Activated T-cell treated with anti-CD3 and anti-CD28 coated beads for 24 hours (primary cell): ENCODE results near the gene CLEC16A.
A peak's percentile ranks its signal among the peaks of the same experiment; 100 is the strongest.

ENCODE experiments used
- DNase-seq: peaks from one replicate; pipeline ENCODE4 v3.0.0-alpha.2; 2020; ENCODE audit warnings: low read depth

Gene CLEC16A

GRCh38 chr16:11181242-11181898, 237.0 kb downstream of the CLEC16A start:
- DNase-seq, result no peak

GRCh38 chr16:11181899-11182279, 237.5 kb downstream of the CLEC16A start:
- DNase-seq, result peak; percentile 36

GRCh38 chr16:11182411-11182810, 238.0 kb downstream of the CLEC16A start:
- no peak for DNase-seq

- no peak for DNase-seq
Observed at GRCh38 chr16:11183035-11183812, 238.9 kb downstream of the CLEC16A start.

GRCh38 chr16:11183951-11184350, 239.6 kb downstream of the CLEC16A start:
- DNase-seq, result no peak

GRCh38 chr16:11187522-11188023, 243.2 kb downstream of the CLEC16A start:
- no peak for DNase-seq

- no peak for DNase-seq
Observed at GRCh38 chr16:11188801-11189740, 244.7 kb downstream of the CLEC16A start.

- DNase-seq, result no peak
Observed at GRCh38 chr16:11190588-11191560, 246.5 kb downstream of the CLEC16A start.

GRCh38 chr16:11191665-11192064, 247.3 kb downstream of the CLEC16A start:
- DNase-seq, result no peak

- DNase-seq, result no peak
Observed at GRCh38 chr16:11193494-11193893, 249.1 kb downstream of the CLEC16A start.

- DNase-seq, result no peak
Observed at GRCh38 chr16:11194913-11195312, 250.5 kb downstream of the CLEC16A start.

- no peak for DNase-seq
Observed at GRCh38 chr16:11196286-11196828, 252.0 kb downstream of the CLEC16A start.

- no peak for DNase-seq
Observed at GRCh38 chr16:11198375-11198774, 254.0 kb downstream of the CLEC16A start.

- no peak for DNase-seq
Observed at GRCh38 chr16:11198828-11199227, 254.5 kb downstream of the CLEC16A start.

GRCh38 chr16:11200592-11200991, 256.2 kb downstream of the CLEC16A start:
- DNase-seq, result no peak

- DNase-seq, result no peak
Observed at GRCh38 chr16:11201498-11202259, 257.3 kb downstream of the CLEC16A start.

- DNase-seq, result no peak
Observed at GRCh38 chr16:11202260-11203091, 258.1 kb downstream of the CLEC16A start.

- no peak for DNase-seq
Observed at GRCh38 chr16:11203111-11203623, 258.8 kb downstream of the CLEC16A start.

GRCh38 chr16:11204513-11205047, 260.2 kb downstream of the CLEC16A start:
- DNase-seq, result no peak
